Measurements from ENCODE around the gene SNRNP200.
A peak's percentile ranks its signal among the peaks of the same experiment; 100 is the strongest.

Gene SNRNP200

GRCh38 chr2:96320326-96320725 lies 15.0 kb upstream of the SNRNP200 start:
- no peak for DNase-seq (ENCODE audit: low spot score)
- in situ Hi-C loops (cut with MboI; ENCODE audit: low pct_unique_long_range_greater_than_20kb, low sequenced_read_pairs, unreplicated experiment): no loop called here
- no peak for TF ChIP-seq CTCF (IDR thresholded peaks at IDR 0.05; ENCODE audit: extremely low read depth, insufficient read depth, missing control alignments)

GRCh38 chr2:96319396-96319795 lies 14.1 kb upstream of the SNRNP200 start:
- in situ Hi-C loops (cut with MboI; ENCODE audit: low pct_unique_long_range_greater_than_20kb, low sequenced_read_pairs, unreplicated experiment): no loop called here
- no peak for DNase-seq (ENCODE audit: low spot score)
- TF ChIP-seq CTCF (IDR thresholded peaks at IDR 0.05; ENCODE audit: extremely low read depth, insufficient read depth, missing control alignments): no peak

- TF ChIP-seq CTCF (IDR thresholded peaks at IDR 0.05; ENCODE audit: extremely low read depth, insufficient read depth, missing control alignments): no peak
- in situ Hi-C loops (cut with MboI; ENCODE audit: low pct_unique_long_range_greater_than_20kb, low sequenced_read_pairs, unreplicated experiment): no loop called here
Measured at GRCh38 chr2:96318723-96319122, 13.4 kb upstream of the SNRNP200 start.

GRCh38 chr2:96317584-96317997 lies 12.2 kb upstream of the SNRNP200 start:
- DNase-seq (ENCODE audit: low spot score): no peak
- in situ Hi-C loops (cut with MboI; ENCODE audit: low pct_unique_long_range_greater_than_20kb, low sequenced_read_pairs, unreplicated experiment): no loop called here
- no peak for TF ChIP-seq CTCF (IDR thresholded peaks at IDR 0.05; ENCODE audit: extremely low read depth, insufficient read depth, missing control alignments)

More at GRCh38 chr2:96318723-96319122, 13.4 kb upstream of the SNRNP200 start:
- DNase-seq (ENCODE audit: low spot score): no peak

DNA sequence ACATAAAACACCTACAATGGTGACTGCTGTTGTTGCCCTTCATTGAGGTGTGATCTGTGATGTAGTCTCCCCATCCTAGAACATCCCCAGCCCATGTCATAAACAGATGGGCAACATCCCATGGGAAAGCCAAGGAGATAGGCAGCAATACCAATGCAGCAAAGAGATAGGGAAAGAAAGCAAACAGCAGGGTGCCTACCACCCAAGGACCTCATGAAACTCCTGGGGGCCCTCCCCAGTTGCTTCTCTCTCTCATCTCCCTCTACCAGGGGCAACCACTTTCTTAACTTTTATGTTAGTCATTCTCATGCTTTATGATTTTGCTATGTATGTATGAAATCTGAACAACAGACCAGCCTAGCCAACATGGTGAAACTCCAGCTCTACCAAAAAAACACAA lies 11.7 kb upstream of the SNRNP200 start:
- no peak for TF ChIP-seq CTCF (IDR thresholded peaks at IDR 0.05; ENCODE audit: extremely low read depth, insufficient read depth, missing control alignments)
- in situ Hi-C loops (cut with MboI; ENCODE audit: low pct_unique_long_range_greater_than_20kb, low sequenced_read_pairs, unreplicated experiment): no loop called here
- no peak for DNase-seq (ENCODE audit: low spot score)

- DNase-seq (ENCODE audit: low spot score): peak; percentile 37
- in situ Hi-C loops (cut with MboI; ENCODE audit: low pct_unique_long_range_greater_than_20kb, low sequenced_read_pairs, unreplicated experiment): no loop called here
- no peak for TF ChIP-seq CTCF (IDR thresholded peaks at IDR 0.05; ENCODE audit: extremely low read depth, insufficient read depth, missing control alignments)
Measured at GRCh38 chr2:96315400-96316071, 10.2 kb upstream of the SNRNP200 start.

All from GM13977 (cell line).